ENCODE measurements around the gene MRI1. TPM values are rescaled to one million over a fixed set of nuclear protein-coding genes. Genes with fewer than 3 reads are reported as not detected.
A peak's percentile ranks its signal among the peaks of the same experiment; 100 is the strongest.

MRI1 gene
- total and polyA plus RNA-seq, 7 donors, result 6.4 to 11.2 (median 9.6) TPM

DNA sequence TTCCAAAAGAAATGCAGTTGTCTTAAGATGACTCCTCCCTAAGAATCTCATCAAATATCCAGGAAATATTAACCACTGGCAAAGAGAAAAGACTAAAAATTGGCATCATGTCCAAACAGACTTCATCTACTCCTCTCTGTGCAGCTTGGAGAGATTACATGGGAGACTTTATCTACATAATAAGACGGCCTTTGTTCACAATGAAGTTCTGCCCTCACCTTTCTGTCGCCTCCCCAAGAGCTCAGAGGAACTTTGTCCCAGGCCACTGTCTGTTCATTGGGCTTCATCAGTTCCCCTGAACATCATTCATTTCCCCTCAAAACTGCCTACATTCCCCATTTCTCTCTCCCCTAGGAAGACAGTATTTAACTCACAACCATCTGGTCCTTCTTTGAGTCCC, 22.4 kb upstream of the MRI1 start:
- ATAC-seq (no peak), DNase-seq (no peak)
- no peaks in the 10 kb centered on the region for H3K36me3 ChIP-seq (ENCODE audit: insufficient read depth in 1 of 2, low read depth in 1 of 2)
- no peak overlapping the region for H3K27ac ChIP-seq
- H3K9me3 ChIP-seq, result no peaks in the 10 kb centered on the region
- no peaks in the 10 kb centered on the region for H3K27me3 ChIP-seq (ENCODE audit: insufficient read depth in 3 of 3, low read length in 2 of 3)
- 94 to 97% (median 97%) methylated on average over 2 of the region's 2 CpGs for WGBS, 3 donors
- intact Hi-C loops (cut with DNase I), result no loop called here
- no peaks in the 10 kb centered on the region for H3K4me1 ChIP-seq
- no peak overlapping the region for H3K4me3 ChIP-seq
- TF ChIP-seq, protein P1, sequence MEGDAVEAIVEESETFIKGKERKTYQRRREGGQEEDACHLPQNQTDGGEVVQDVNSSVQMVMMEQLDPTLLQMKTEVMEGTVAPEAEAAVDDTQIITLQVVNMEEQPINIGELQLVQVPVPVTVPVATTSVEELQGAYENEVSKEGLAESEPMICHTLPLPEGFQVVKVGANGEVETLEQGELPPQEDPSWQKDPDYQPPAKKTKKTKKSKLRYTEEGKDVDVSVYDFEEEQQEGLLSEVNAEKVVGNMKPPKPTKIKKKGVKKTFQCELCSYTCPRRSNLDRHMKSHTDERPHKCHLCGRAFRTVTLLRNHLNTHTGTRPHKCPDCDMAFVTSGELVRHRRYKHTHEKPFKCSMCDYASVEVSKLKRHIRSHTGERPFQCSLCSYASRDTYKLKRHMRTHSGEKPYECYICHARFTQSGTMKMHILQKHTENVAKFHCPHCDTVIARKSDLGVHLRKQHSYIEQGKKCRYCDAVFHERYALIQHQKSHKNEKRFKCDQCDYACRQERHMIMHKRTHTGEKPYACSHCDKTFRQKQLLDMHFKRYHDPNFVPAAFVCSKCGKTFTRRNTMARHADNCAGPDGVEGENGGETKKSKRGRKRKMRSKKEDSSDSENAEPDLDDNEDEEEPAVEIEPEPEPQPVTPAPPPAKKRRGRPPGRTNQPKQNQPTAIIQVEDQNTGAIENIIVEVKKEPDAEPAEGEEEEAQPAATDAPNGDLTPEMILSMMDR (IDR thresholded peaks at IDR 0.05), result no peak

DNA sequence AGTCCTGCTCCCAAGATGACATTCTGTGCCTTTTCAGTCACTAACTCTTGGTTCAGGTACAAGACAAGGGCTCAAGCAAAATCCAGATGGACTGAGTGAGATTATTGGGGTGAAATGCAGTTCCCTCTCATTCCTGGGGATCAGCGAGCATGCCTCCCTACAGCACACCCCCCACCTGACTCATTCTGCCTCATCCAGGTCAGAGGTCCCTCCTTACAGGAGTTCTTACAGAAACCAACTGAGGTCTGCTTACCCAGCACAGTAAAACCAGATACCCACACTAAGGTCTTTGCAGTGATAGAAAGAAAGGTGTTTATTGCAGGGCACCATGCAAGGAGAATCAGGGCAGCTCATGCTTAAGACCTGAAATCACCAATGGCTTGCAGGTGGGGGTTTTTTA, 21.6 kb upstream of the MRI1 start:
- DNase-seq, result no peak
- intact Hi-C loops (cut with DNase I), result no loop called here
- 91 to 100% (median 92%) methylated on average over 1 of the region's 1 CpG for WGBS, 3 donors

DNA sequence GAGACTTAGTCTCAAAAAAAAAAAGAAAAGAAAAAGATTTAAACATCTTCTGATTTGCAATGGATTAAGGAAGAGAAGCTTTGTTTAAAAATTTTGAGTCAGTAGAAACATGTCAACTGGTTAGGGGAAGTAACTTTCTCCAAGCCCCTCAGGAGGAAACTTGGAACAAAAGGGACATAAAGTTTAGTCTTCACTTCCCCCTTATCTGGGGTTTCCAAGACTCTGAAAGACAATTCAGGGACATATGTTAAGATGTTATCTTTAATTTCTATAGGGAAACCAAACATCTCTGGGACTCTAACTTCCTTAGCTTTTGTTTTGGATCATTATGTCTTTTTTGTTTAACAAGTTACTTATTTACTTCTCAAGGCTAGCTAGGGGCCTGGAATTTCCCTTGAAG, 20.1 kb upstream of the MRI1 start:
- DNase-seq (no peak), ATAC-seq (no peak)
- Histone ChIP-seq H3K9me3 (no peaks in the 10 kb centered on the region), H3K27ac (no peak overlapping the region), H3K4me1 (peaks cover 9% of the 10 kb centered on the region), H3K4me3 (no peak overlapping the region), H3K27me3 (ENCODE audit: insufficient read depth in 3 of 3, low read length in 2 of 3) (no peaks in the 10 kb centered on the region), H3K36me3 (ENCODE audit: insufficient read depth in 1 of 2, low read depth in 1 of 2) (no peaks in the 10 kb centered on the region)
- intact Hi-C loops (cut with DNase I), result no loop called here
- TF ChIP-seq, protein P1 (IDR thresholded peaks at IDR 0.05), result no peak

More for the DNA sequence above, 21.6 kb upstream of the MRI1 start:
- H3K36me3 ChIP-seq (ENCODE audit: insufficient read depth in 1 of 2, low read depth in 1 of 2), result no peaks in the 10 kb centered on the region
- TF ChIP-seq, protein P1 (IDR thresholded peaks at IDR 0.05), result no peak
- H3K4me1 ChIP-seq, result no peaks in the 10 kb centered on the region
- H3K27me3 ChIP-seq (ENCODE audit: insufficient read depth in 3 of 3, low read length in 2 of 3), result no peaks in the 10 kb centered on the region
- no peak overlapping the region for H3K4me3 ChIP-seq
- no peak overlapping the region for H3K27ac ChIP-seq
- no peaks in the 10 kb centered on the region for H3K9me3 ChIP-seq
- no peak for ATAC-seq

DNA sequence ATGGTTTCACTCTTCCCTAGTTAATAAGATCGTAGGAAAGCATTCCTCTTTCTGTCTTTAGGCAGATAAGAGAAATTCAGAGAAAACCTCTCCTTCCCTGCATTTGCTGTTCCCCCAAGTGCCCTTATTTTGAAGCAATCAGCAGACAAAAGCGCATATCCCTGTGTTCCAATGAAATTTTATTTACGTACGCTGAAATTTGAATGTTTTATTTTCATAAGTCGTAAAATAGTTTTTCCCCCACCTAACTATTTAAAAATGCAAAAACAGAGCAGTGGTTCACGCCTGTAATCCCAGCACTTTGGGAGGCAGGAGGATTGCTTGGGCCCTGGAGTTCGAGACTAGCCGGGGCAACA, 17.2 kb upstream of the MRI1 start:
- Histone ChIP-seq H3K4me3 (peak overlapping the region; percentile 73), H3K4me1 (peaks cover 11% of the 10 kb centered on the region), H3K27ac (peak overlapping the region; percentile 85), H3K9me3 (no peaks in the 10 kb centered on the region), H3K36me3 (ENCODE audit: insufficient read depth in 1 of 2, low read depth in 1 of 2) (peaks cover 5 to 10% of the 10 kb centered on the region in 2 donors), H3K27me3 (ENCODE audit: insufficient read depth in 3 of 3, low read length in 2 of 3) (no peaks in the 10 kb centered on the region)
- intact Hi-C loops (cut with DNase I), result no loop called here
- no peak for DNase-seq
- 88 to 90% (median 90%) methylated on average over 8 of the region's 8 CpGs for WGBS, 3 donors
- TF ChIP-seq, protein P1 (IDR thresholded peaks at IDR 0.05), result no peak
- no peak for ATAC-seq

DNA sequence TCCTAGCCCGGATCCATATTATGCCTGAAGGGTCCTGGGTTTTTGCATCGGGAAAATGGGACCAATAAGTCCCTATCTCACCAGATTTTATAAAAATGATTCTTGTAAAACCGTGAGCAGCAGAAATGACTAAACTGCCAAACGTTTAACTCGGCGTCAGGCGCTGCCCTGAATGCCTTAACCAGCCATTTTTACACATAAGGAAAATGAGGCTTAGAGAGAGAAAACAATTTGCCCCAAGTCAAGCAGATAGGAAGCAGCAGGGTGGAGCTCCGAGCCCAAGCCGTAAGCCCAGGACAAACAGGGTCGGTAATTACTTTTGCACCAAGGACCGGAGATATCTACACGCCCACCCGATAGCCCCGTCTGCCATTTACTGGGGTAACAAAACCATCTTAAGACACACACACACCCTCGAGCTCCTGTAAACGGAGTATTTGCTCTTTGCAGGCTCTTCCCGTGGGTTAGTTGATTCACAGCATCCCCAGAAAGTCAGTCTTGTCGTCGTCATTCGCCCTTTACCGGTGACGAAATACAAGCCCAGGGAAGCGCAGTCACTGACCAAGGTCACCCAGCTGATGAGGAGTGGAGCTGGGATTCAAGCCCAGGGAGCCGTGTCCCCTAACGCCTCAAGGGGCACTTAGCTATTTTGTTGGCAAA, 16.0 kb upstream of the MRI1 start:
- H3K27me3 ChIP-seq (ENCODE audit: insufficient read depth in 3 of 3, low read length in 2 of 3), result no peaks in the 10 kb centered on the region
- intact Hi-C loops (cut with DNase I), result no loop called here
- WGBS, 3 donors, result 2 to 3% (median 3%) methylated on average over 25 of the region's 25 CpGs
- no peaks in the 10 kb centered on the region for H3K9me3 ChIP-seq
- DNase-seq, result no peak
- peak in 1 of 4 donors; percentile 2 for ATAC-seq
- peak overlapping the region; percentile 73 for H3K4me3 ChIP-seq
- TF ChIP-seq, protein P1 (IDR thresholded peaks at IDR 0.05), result no peak
- peaks cover 11% of the 10 kb centered on the region for H3K4me1 ChIP-seq
- peaks cover 5 to 22% of the 10 kb centered on the region in 2 donors for H3K36me3 ChIP-seq (ENCODE audit: insufficient read depth in 1 of 2, low read depth in 1 of 2)
- H3K27ac ChIP-seq, result peak overlapping the region; percentile 85

Data from psoas muscle (tissue), 8 donors.